ENCODE measurements around the gene PKP2. TPM values are rescaled to one million over a fixed set of nuclear protein-coding genes. Genes with fewer than 3 reads are reported as not detected.

PKP2 gene
- total and polyA plus RNA-seq, 9 of the 15 experiments (the other 6 are each of a cell fraction or from before 2014, with no cell fraction given), result 1.6 to 4.2 (median 2.8) TPM

- TF ChIP-seq ZNF398 (CRISPR knock-in tag; IDR thresholded peaks at IDR 0.05), result no peak
- no peak for TF ChIP-seq HMG20B (CRISPR knock-in tag; IDR thresholded peaks at IDR 0.05)
- TF ChIP-seq ZNF324 (CRISPR knock-in tag; IDR thresholded peaks at IDR 0.05), result no peak
- TF ChIP-seq ZNF274 (IDR thresholded peaks at IDR 0.05; ENCODE audit: borderline replicate concordance, low read depth, low read length), result no peak
- no peak for TF ChIP-seq HDGF (IDR thresholded peaks at IDR 0.05)
- no peak for TF ChIP-seq ZNF174 (CRISPR knock-in tag; IDR thresholded peaks at IDR 0.05)
- no peak for TF ChIP-seq CGGBP1 (CRISPR knock-in tag; IDR thresholded peaks at IDR 0.05)
- TF ChIP-seq ZNF263 (CRISPR knock-in tag; IDR thresholded peaks at IDR 0.05; ENCODE audit: borderline replicate concordance), result no peak
Observed at GRCh38 chr12:32809196-32809595, 87.4 kb downstream of the PKP2 start (continued).

- ChIA-PET CTCF (ENCODE audit: low intra/inter-chr PET ratio) (interaction anchor here (0.6 kb wide), 1 partner anchor 328 kb away, joined by 3 read pairs; no protein-coding TSS in a partner anchor), POLR2A (interaction anchor here (0.6 to 1.6 kb wide), 2 partner anchors 19 to 164 kb away, joined by 3 read pairs; no protein-coding TSS in a partner anchor)
- no TSS peak for BruUV-seq (replicated peaks)
- Histone ChIP-seq H3K9ac (ENCODE audit: insufficient read depth in 1 of 2, low read depth in 2 of 2, low read length in 2 of 2) (no peak overlapping the region), H4K20me1 (replicated peaks; ENCODE audit: control insufficient read depth, insufficient read depth, low read length) (no peaks in the 10 kb centered on the region), H2AFZ (ENCODE audit: low read depth, low read length) (no peak overlapping the region), H3K9me1 (ENCODE audit: control insufficient read depth, insufficient read depth, low read length) (no peaks in the 10 kb centered on the region), H3K4me2 (ENCODE audit: insufficient read depth, low read length) (no peak overlapping the region), H3K4me3 (no peak overlapping the region), H3K9me3 (replicated peaks; ENCODE audit: control insufficient read depth, insufficient read depth, low read depth, low read length) (no peaks in the 10 kb centered on the region), H3K79me2 (ENCODE audit: control insufficient read depth, insufficient read depth, low read length) (no peaks in the 10 kb centered on the region), H3K4me1 (replicated peaks in 1 of 2; ENCODE audit: control insufficient read depth in 2 of 2, insufficient read depth in 2 of 2, low read length in 2 of 2) (no peaks in the 10 kb centered on the region), H3K36me3 (ENCODE audit: control insufficient read depth, insufficient read depth, low read length) (no peaks in the 10 kb centered on the region), H3K27ac (ENCODE audit: extremely low read depth, low read depth, low read length) (no peak overlapping the region), H3K27me3 (ENCODE audit: control insufficient read depth in 2 of 2, insufficient read depth in 2 of 2, low read length in 2 of 2) (no peaks in the 10 kb centered on the region)
- in situ Hi-C loops (cut with MboI), result no loop called here
- intact Hi-C loops (cut with micrococcal nuclease), result no loop called here
- no peak for ATAC-seq
- FAIRE-seq, result no peak
- DNase-seq (ENCODE audit: extremely low read depth in 1 of 4, low spot score in 3 of 4), result no peak
- 3% methylated on average over 3 of the region's 3 CpGs for WGBS (ENCODE audit: insufficient coverage, low coverage, missing lambda C conversion rate)
- no peak for TF ChIP-seq PTRF (tag; IDR thresholded peaks at IDR 0.05)
- no peak for TF ChIP-seq KDM5B (IDR thresholded peaks at IDR 0.05; ENCODE audit: insufficient replicate concordance, low read depth, low read length)
- TF ChIP-seq ZNF408 (CRISPR knock-in tag; IDR thresholded peaks at IDR 0.05; ENCODE audit: low read depth), result no peak
- no peak for TF ChIP-seq BRCA1 (IDR thresholded peaks at IDR 0.05)
- TF ChIP-seq BRCA1 (CRISPR knock-in tag; IDR thresholded peaks at IDR 0.05), result no peak
- no peak for TF ChIP-seq MTA2 (IDR thresholded peaks at IDR 0.05; ENCODE audit: low read depth)
- no peak for TF ChIP-seq ELF4 (CRISPR knock-in tag; IDR thresholded peaks at IDR 0.05)
- no peak for TF ChIP-seq ZNF282 (CRISPR knock-in tag; IDR thresholded peaks at IDR 0.05)
- TF ChIP-seq KLF10 (CRISPR knock-in tag; IDR thresholded peaks at IDR 0.05), result no peak
- no peak for TF ChIP-seq E2F6 (IDR thresholded peaks at IDR 0.05; ENCODE audit: borderline replicate concordance in 1 of 2, extremely low read depth in 1 of 2, insufficient read depth in 1 of 2, insufficient read length in 1 of 2, low read depth in 1 of 2, low read length in 1 of 2, poor library complexity in 1 of 2, severe bottlenecking in 1 of 2)
- TF ChIP-seq ZNF561 (CRISPR knock-in tag; conservative IDR thresholded peaks at IDR 0.05), result no peak
- no peak for TF ChIP-seq SRSF1 (IDR thresholded peaks at IDR 0.05; ENCODE audit: low read depth, low read length)
- TF ChIP-seq ZNF24 (IDR thresholded peaks at IDR 0.05), result no peak
- TF ChIP-seq PML (IDR thresholded peaks at IDR 0.05; ENCODE audit: low read length), result no peak
Observed at GRCh38 chr12:32804301-32804700, 92.3 kb downstream of the PKP2 start.
